GM23248 (cell line): ENCODE results near the gene PSMG2. TPM values are rescaled to one million over a fixed set of nuclear protein-coding genes. Genes with fewer than 3 reads are reported as not detected.

Experiments
- DNase-seq: peaks from one replicate; pipeline ENCODE4 v3.0.0-alpha.2; 2015
- H2AFZ ChIP-seq: fragments of 200-600 bp; sonication (generic); 2 replicates; pipeline ENCODE4 v1.6.1; 2016; ENCODE audit warnings: antibody characterized with exemption
- H3F3A ChIP-seq: fragments of 200-600 bp; sonication (generic); 2 replicates; pipeline ENCODE4 v1.6.1; 2016; ENCODE audit warnings: mild to moderate bottlenecking, antibody characterized with exemption, mixed run types; ENCODE audit not compliant: insufficient read depth
- H3K27ac ChIP-seq: fragments of 200-600 bp; sonication (generic); 2 replicates; pipeline ENCODE4 v1.5.1; 2016; ENCODE audit warnings: mild to moderate bottlenecking
- H3K27me3 ChIP-seq: fragments of 200-600 bp; sonication (generic); replicated peaks from 2 replicates; pipeline ENCODE4 v1.6.1; 2016; ENCODE audit warnings: mild to moderate bottlenecking; ENCODE audit not compliant: insufficient read depth
- H3K36me3 ChIP-seq: fragments of 200-600 bp; sonication (generic); 2 replicates; pipeline ENCODE4 v1.6.1; 2016; ENCODE audit warnings: low read depth, mild to moderate bottlenecking
- H3K4me1 ChIP-seq: fragments of 200-600 bp; sonication (generic); 2 replicates; pipeline ENCODE4 v1.6.1; 2016; ENCODE audit warnings: mild to moderate bottlenecking; ENCODE audit not compliant: insufficient read depth
- H3K4me2 ChIP-seq: fragments of 200-600 bp; sonication (generic); one replicate; pipeline ENCODE4 v1.6.1; 2016; ENCODE audit warnings: mild to moderate bottlenecking; ENCODE audit not compliant: unreplicated experiment
- H3K4me3 ChIP-seq: fragments of 200-600 bp; sonication (generic); 2 replicates; pipeline ENCODE4 v1.5.1; 2016; ENCODE audit warnings: mild to moderate bottlenecking
- H3K79me2 ChIP-seq: fragments of 200-600 bp; sonication (generic); 2 replicates; pipeline ENCODE4 v1.6.1; 2016; ENCODE audit warnings: mild to moderate bottlenecking; ENCODE audit not compliant: insufficient read depth
- H3K9ac ChIP-seq: fragments of 200-600 bp; sonication (generic); 2 replicates; pipeline ENCODE4 v1.6.1; 2016; ENCODE audit warnings: mild to moderate bottlenecking
- H3K9me2 ChIP-seq: fragments of 200-600 bp; sonication (generic); 2 replicates; pipeline ENCODE4 v1.6.1; 2016; ENCODE audit warnings: mixed run types, mild to moderate bottlenecking, moderate library complexity; ENCODE audit not compliant: insufficient read depth
- H3K9me3 ChIP-seq: fragments of 200-600 bp; sonication (generic); one replicate; pipeline ENCODE4 v1.6.1; 2017; ENCODE audit warnings: low read depth
- H4K20me1 ChIP-seq: fragments of 200-600 bp; sonication (generic); 2 replicates; pipeline ENCODE4 v1.6.0; 2016; ENCODE audit not compliant: insufficient read depth
- EZH2 ChIP-seq: fragments of 200-600 bp; sonication (generic); IDR thresholded peaks from 2 replicates; pipeline ENCODE4 v1.6.1; 2018; ENCODE audit warnings: antibody characterized with exemption, mild to moderate bottlenecking; ENCODE audit not compliant: insufficient read depth, poor library complexity, severe bottlenecking
- EZH2phosphoT487 ChIP-seq: fragments of 200-600 bp; sonication (generic); IDR thresholded peaks from 2 replicates; pipeline ENCODE4 v1.6.1; 2018; ENCODE audit warnings: antibody characterized with exemption, moderate library complexity, mild to moderate bottlenecking, low read depth; ENCODE audit not compliant: insufficient read depth
- WGBS, 2 experiments: methylation state at CpG; one replicate each; pipeline ENCODE4 v1.1.6; 2015 to 2017; ENCODE audit warnings: low lambda C conversion rate in 2 of 2, low coverage in 1 of 2; ENCODE audit errors: missing lambda C conversion rate in 2 of 2; 5-methylcytosine and 5-hydroxymethylcytosine counted together
- in situ Hi-C: fragments of 300-500 bp; cut with MboI; formaldehyde crosslinking; loops from 2 replicates; pipeline ENCODE4 v1.15.0; 2020
- polyA plus RNA-seq: library from polyadenylated mRNA; unstranded; fragments of >200 nt; fragmentation: Nextera tagmentation; extraction: Ambion mirVana; gene quantifications from 2 replicates; pipeline ENCODE4 v1.2.1, GENCODE V29; 2016
- small RNA-seq: library from RNA; depleted of rRNA; stranded (forward); fragments of <200 nt; gene quantifications from one replicate; pipeline ENCODE3, GENCODE V24; 2014; ENCODE audit warnings: low read depth, low replicate concordance
- total RNA-seq: library from RNA; depleted of rRNA; stranded (reverse); fragments of >200 nt; shearing (Covaris generic); gene quantifications from 2 replicates; pipeline ENCODE4 v1.2.3, GENCODE V29; 2014; rRNA removed

The PSMG2 gene
- total and polyA plus RNA-seq, 2 experiments from 2014 or later: 63.4 to 125 TPM

DNA sequence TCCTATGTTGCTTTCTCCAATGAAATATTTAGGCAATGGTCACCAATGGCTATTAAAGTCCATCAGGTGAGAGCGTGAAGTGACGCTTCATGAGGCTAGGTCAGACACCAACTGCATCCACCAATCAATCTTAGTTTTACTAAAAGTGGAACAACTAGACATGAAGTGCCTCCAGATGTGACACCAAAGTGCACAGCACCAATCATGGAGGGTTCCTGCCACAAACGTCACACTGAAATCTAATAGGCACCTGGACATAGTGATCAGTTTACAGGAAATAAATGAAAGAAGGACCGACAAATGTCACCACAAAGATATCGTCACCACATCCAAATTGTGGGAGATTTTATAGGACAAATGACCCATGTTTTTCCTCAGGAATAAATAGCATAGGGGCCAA lies 70.5 kb downstream of the PSMG2 start:
- Histone ChIP-seq H3K9me2 (no peaks in the 10 kb centered on the region), H3K9me3 (no peaks in the 10 kb centered on the region), H3F3A (no peaks in the 10 kb centered on the region), H3K79me2 (no peaks in the 10 kb centered on the region), H3K9ac (no peak overlapping the region), H3K27me3 (no peaks in the 10 kb centered on the region), H3K4me1 (0 out of 2 replicates have a peak, but pooled peaks cover 3% of the 10 kb centered on the region), H4K20me1 (no peaks in the 10 kb centered on the region), H3K4me3 (no peak overlapping the region), H3K27ac (no peak overlapping the region), H3K4me2 (no peak overlapping the region), H2AFZ (no peak overlapping the region), H3K36me3 (no peaks in the 10 kb centered on the region)
- WGBS, 2 experiments: 71 to 80% methylated on average over 5 of the region's 5 CpGs
- TF ChIP-seq EZH2: no peak
- TF ChIP-seq EZH2phosphoT487: no peak
- no peak for DNase-seq
- in situ Hi-C loops: no loop called here

DNA sequence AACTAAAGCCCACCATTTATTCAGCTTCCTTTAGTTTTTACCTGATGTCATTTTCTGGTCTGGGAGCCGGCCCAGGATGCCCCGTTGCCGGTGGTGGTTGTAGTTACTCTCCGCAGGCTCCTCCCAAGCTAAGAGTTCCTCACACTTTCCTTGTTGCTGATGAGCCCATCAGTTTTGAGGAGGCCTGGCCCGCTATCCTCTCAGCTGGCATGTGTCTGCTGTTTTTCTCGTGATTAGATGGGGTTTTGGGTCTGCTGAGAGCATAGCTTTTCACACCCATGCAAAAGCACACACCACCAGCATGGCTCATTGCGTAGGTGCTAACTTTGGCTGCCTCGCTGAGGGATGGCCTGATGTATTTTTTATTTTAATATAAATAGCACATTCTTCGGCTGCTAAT lies 72.1 kb downstream of the PSMG2 start:
- in situ Hi-C loops: no loop called here
- Histone ChIP-seq H2AFZ (no peak overlapping the region), H3K4me2 (no peak overlapping the region), H3F3A (no peaks in the 10 kb centered on the region), H3K9ac (no peak overlapping the region), H3K79me2 (no peaks in the 10 kb centered on the region), H4K20me1 (no peaks in the 10 kb centered on the region), H3K9me2 (no peaks in the 10 kb centered on the region), H3K27ac (no peak overlapping the region), H3K9me3 (no peaks in the 10 kb centered on the region), H3K27me3 (no peaks in the 10 kb centered on the region), H3K4me1 (no peaks in the 10 kb centered on the region), H3K36me3 (no peaks in the 10 kb centered on the region), H3K4me3 (no peak overlapping the region)
- DNase-seq: no peak
- TF ChIP-seq EZH2: no peak
- TF ChIP-seq EZH2phosphoT487: no peak
- 87% methylated on average over 9 of the region's 9 CpGs for WGBS, 2 experiments

Small RNA genes within 50 kb of the gene (small RNA-seq; reads per million reads assigned to genes)
- not detected for gene RF00019

Other genes with a start within 250 kb of the PSMG2 start
- 28.6 and 29.1 TPM in 2 replicates for gene SPIRE1, start 44.9 kb upstream of the PSMG2 start, total RNA-seq
- gene SPIRE1, start 44.9 kb upstream of the PSMG2 start, polyA plus RNA-seq: 10.7 and 12.8 TPM in 2 replicates
- 11.8 and 19.7 TPM in 2 replicates for gene CEP76, start 319 bp upstream of the PSMG2 start, total RNA-seq
- gene CEP76, start 319 bp upstream of the PSMG2 start, polyA plus RNA-seq: 6.5 TPM in 2 replicates
- gene PTPN2, start 181.2 kb downstream of the PSMG2 start, total RNA-seq: 18.4 and 36.9 TPM in 2 replicates
- 30.5 and 30.6 TPM in 2 replicates for gene PTPN2, start 181.2 kb downstream of the PSMG2 start, polyA plus RNA-seq
- 30.2 and 36.5 TPM in 2 replicates for gene SEH1L, start 245.0 kb downstream of the PSMG2 start, total RNA-seq
- gene SEH1L, start 245.0 kb downstream of the PSMG2 start, polyA plus RNA-seq: 49.5 and 49.7 TPM in 2 replicates